HG03469 (cell line): Measurements from ENCODE around the gene ATRNL1.

ENCODE experiments used
- ATAC-seq: cut with Tn5 transposase; IDR thresholded peaks from one replicate; pipeline ENCODE4 v1.9.1; 2021; ENCODE audit warnings: mild to moderate bottlenecking, moderate library complexity, moderate number of reproducible peaks; ENCODE audit not compliant: unreplicated experiment

The ATRNL1 gene

GRCh38 chr10:115093286-115093775 lies at the start of gene ATRNL1:
TSS of gene ATRNL1 (plus strand) at chr10:115093365. CDS start at chr10:115093751, 386 bp downstream.
- ATAC-seq: peak; percentile 60

GRCh38 chr10:115043719-115044118 lies 49.4 kb upstream of the ATRNL1 start:
- no peak for ATAC-seq

GRCh38 chr10:115044891-115045290 lies 48.3 kb upstream of the ATRNL1 start:
- no peak for ATAC-seq

- no peak for ATAC-seq
These were observed 47.7 kb upstream of the ATRNL1 start for GRCh38 chr10:115045499-115045898.

- no peak for ATAC-seq
These were observed 46.4 kb upstream of the ATRNL1 start for GRCh38 chr10:115046686-115047236.

GRCh38 chr10:115047705-115048104 lies 45.5 kb upstream of the ATRNL1 start:
- ATAC-seq: no peak

GRCh38 chr10:115049318-115049717 lies 43.8 kb upstream of the ATRNL1 start:
- no peak for ATAC-seq

- ATAC-seq: no peak
These were observed 43.2 kb upstream of the ATRNL1 start for GRCh38 chr10:115049960-115050359.

GRCh38 chr10:115050375-115051010 lies 42.7 kb upstream of the ATRNL1 start:
- ATAC-seq: no peak

- no peak for ATAC-seq
These were observed 41.9 kb upstream of the ATRNL1 start for GRCh38 chr10:115051216-115051615.

GRCh38 chr10:115052226-115052625 lies 40.9 kb upstream of the ATRNL1 start:
- ATAC-seq: no peak

- ATAC-seq: no peak
These were observed 40.4 kb upstream of the ATRNL1 start for GRCh38 chr10:115052728-115053127.

GRCh38 chr10:115056186-115056585 lies 37.0 kb upstream of the ATRNL1 start:
- no peak for ATAC-seq

GRCh38 chr10:115059301-115059898 lies 33.8 kb upstream of the ATRNL1 start:
- no peak for ATAC-seq

- ATAC-seq: no peak
These were observed 29.2 kb upstream of the ATRNL1 start for GRCh38 chr10:115063701-115064658.

- ATAC-seq: no peak
These were observed 27.4 kb upstream of the ATRNL1 start for GRCh38 chr10:115065801-115066200.

- ATAC-seq: no peak
These were observed 26.6 kb upstream of the ATRNL1 start for GRCh38 chr10:115066528-115066927.

- ATAC-seq: no peak
These were observed 19.4 kb upstream of the ATRNL1 start for GRCh38 chr10:115073796-115074195.

- ATAC-seq: no peak
These were observed 10.7 kb upstream of the ATRNL1 start for GRCh38 chr10:115082506-115082905.

- no peak for ATAC-seq
These were observed 8.8 kb upstream of the ATRNL1 start for GRCh38 chr10:115084277-115084850.

- ATAC-seq: no peak
These were observed 2.0 kb upstream of the ATRNL1 start for GRCh38 chr10:115091161-115091560.
